IMR-90 (cell line): ENCODE measurements around the gene EVL. TPM values are rescaled to one million over a fixed set of nuclear protein-coding genes. Genes with fewer than 3 reads are reported as not detected.

ENCODE experiments used
- ATAC-seq: fragments of 200-7000 bp; cut with Tn5 transposase; 2 replicates; pipeline ENCODE4 v1.9.1; 2020; ENCODE audit warnings: low read depth, mild to moderate bottlenecking, moderate library complexity
- BruUV-seq: library from RNA; stranded (reverse); fragments of 400-500 nt; replicated peaks from 2 replicates; lab custom pipeline; 2021; lab: Mats Ljungman, UMichigan
- CTCF ChIA-PET: fragments of 300-600 bp; formaldehyde crosslinking; extraction: SDS; loops from one replicate; lab custom pipeline; 2021; ENCODE audit warnings: antibody characterized with exemption; lab: Yijun Ruan, JAX
- POLR2A ChIA-PET: fragments of 300-600 bp; sonication (Branson Sonifier 250); formaldehyde crosslinking; loops from one replicate; lab custom pipeline; 2022; ENCODE audit warnings: antibody characterized with exemption; ENCODE audit not compliant: unreplicated experiment; lab: Charles Lee
- DNase-seq: peaks from one replicate; pipeline ENCODE4 v3.0.0; 2013
- H2AFZ ChIP-seq: replicated peaks from 2 replicates; pipeline ENCODE3; 2013; ENCODE audit warnings: low read length, mild to moderate bottlenecking; ENCODE audit not compliant: poor library complexity
- H2AK5ac ChIP-seq: 2 replicates; pipeline ENCODE4 v1.6.1; 2013; ENCODE audit warnings: low read depth, low read length, inconsistent platforms
- H2AK9ac ChIP-seq: replicated peaks from 2 replicates; pipeline ENCODE3; 2013; ENCODE audit warnings: mild to moderate bottlenecking, low read depth, low read length, moderate library complexity; ENCODE audit not compliant: poor library complexity
- H2BK120ac ChIP-seq: 2 replicates; pipeline ENCODE4 v1.6.1; 2013; ENCODE audit warnings: low read depth, low read length, inconsistent platforms
- H2BK15ac ChIP-seq: 3 replicates; pipeline ENCODE4 v1.6.1; 2013; ENCODE audit warnings: low read depth, low read length, inconsistent platforms
- H2BK20ac ChIP-seq: 2 replicates; pipeline ENCODE4 v1.6.1; 2013; ENCODE audit warnings: low read depth, mild to moderate bottlenecking, inconsistent platforms, low read length, moderate library complexity
- H2BK5ac ChIP-seq: 2 replicates; pipeline ENCODE4 v1.6.1; 2013; ENCODE audit warnings: mild to moderate bottlenecking, low read depth, low read length, inconsistent platforms; ENCODE audit not compliant: poor library complexity, severe bottlenecking
- H3K14ac ChIP-seq: replicated peaks from 2 replicates; pipeline ENCODE4 v1.6.1; 2013; ENCODE audit warnings: low read depth, low read length, inconsistent platforms
- H3K18ac ChIP-seq: 2 replicates; pipeline ENCODE4 v1.6.1; 2013; ENCODE audit warnings: low read depth, low read length, control low read depth
- H3K23ac ChIP-seq: 2 replicates; pipeline ENCODE4 v1.6.1; 2013; ENCODE audit warnings: low read depth, low read length, inconsistent platforms
- H3K27ac ChIP-seq: 2 replicates; pipeline ENCODE4 v1.5.1; 2013; ENCODE audit warnings: mild to moderate bottlenecking, control low read depth, low read length; ENCODE audit not compliant: insufficient read depth
- H3K27me3 ChIP-seq: 2 replicates; pipeline ENCODE4 v1.6.1; 2013; ENCODE audit warnings: low read length; ENCODE audit not compliant: control insufficient read depth, insufficient read depth
- H3K36me3 ChIP-seq: 2 replicates; pipeline ENCODE4 v1.6.1; 2013; ENCODE audit warnings: low read length, mixed read lengths; ENCODE audit not compliant: control insufficient read depth, insufficient read depth
- H3K4ac ChIP-seq: 2 replicates; pipeline ENCODE4 v1.6.1; 2013; ENCODE audit warnings: low read depth, low read length, inconsistent platforms
- H3K4me1 ChIP-seq: 2 replicates; pipeline ENCODE4 v1.6.1; 2013; ENCODE audit warnings: low read length, mixed read lengths; ENCODE audit not compliant: control insufficient read depth, insufficient read depth
- H3K4me2 ChIP-seq: 2 replicates; pipeline ENCODE4 v1.6.1; 2013; ENCODE audit warnings: low read depth, mild to moderate bottlenecking, control low read depth, low read length, moderate library complexity
- H3K4me3 ChIP-seq: 2 replicates; pipeline ENCODE4 v1.5.1; 2013; ENCODE audit warnings: low read depth, mild to moderate bottlenecking, control low read depth, low read length, moderate library complexity; ENCODE audit not compliant: insufficient read depth
- H3K56ac ChIP-seq: 2 replicates; pipeline ENCODE4 v1.6.1; 2013; ENCODE audit warnings: low read length, inconsistent platforms; ENCODE audit not compliant: insufficient read depth; ENCODE audit errors: extremely low read depth
- H3K79me1 ChIP-seq, 2 experiments: 2 replicates each; pipeline ENCODE4 v1.6.1; 2013; ENCODE audit warnings: low read length in 2 of 2, inconsistent platforms in 1 of 2, low read depth in 1 of 2
- H3K9ac ChIP-seq: 2 replicates; pipeline ENCODE4 v1.6.1; 2013; ENCODE audit warnings: low read depth, low read length, control low read depth
- H3K9me1 ChIP-seq: 2 replicates; pipeline ENCODE4 v1.6.1; 2013; ENCODE audit warnings: low read length, inconsistent platforms; ENCODE audit not compliant: insufficient read depth
- H3K9me3 ChIP-seq: 2 replicates; pipeline ENCODE4 v1.6.1; 2013; ENCODE audit warnings: low read length; ENCODE audit not compliant: control insufficient read depth, insufficient read depth
- H4K20me1 ChIP-seq: 2 replicates; pipeline ENCODE4 v1.6.1; 2013; ENCODE audit warnings: low read length, inconsistent platforms; ENCODE audit not compliant: insufficient read depth
- H4K5ac ChIP-seq: 2 replicates; pipeline ENCODE4 v1.6.1; 2013; ENCODE audit warnings: mild to moderate bottlenecking, low read depth, low read length, control low read depth
- H4K8ac ChIP-seq, 2 experiments: 2 replicates each; pipeline ENCODE4 v1.6.1; 2013; ENCODE audit warnings: low read depth in 2 of 2, low read length in 2 of 2, control low read depth in 1 of 2, inconsistent platforms in 1 of 2
- H4K91ac ChIP-seq: 2 replicates; pipeline ENCODE4 v1.6.1; 2013; ENCODE audit warnings: low read depth, low read length, inconsistent platforms; ENCODE audit not compliant: insufficient read depth
- CEBPB ChIP-seq: IDR thresholded peaks from 2 replicates; pipeline ENCODE4 v1.6.1; 2012; ENCODE audit warnings: low read depth, low read length, improper control_type of control experiment
- CHD1 ChIP-seq: IDR thresholded peaks from 2 replicates; pipeline ENCODE4 v1.6.1; 2012; ENCODE audit warnings: low read depth, low read length, improper control_type of control experiment
- FOS ChIP-seq: fragments of 150-350 bp; IDR thresholded peaks from 2 replicates; pipeline ENCODE4 v1.6.1; 2016; ENCODE audit warnings: low read depth, low read length
- RCOR1 ChIP-seq: IDR thresholded peaks from 2 replicates; pipeline ENCODE4 v1.6.1; 2012; ENCODE audit warnings: mild to moderate bottlenecking, low read length, improper control_type of control experiment; ENCODE audit not compliant: insufficient replicate concordance
- WGBS, 2 experiments: methylation state at CpG; one replicate each; pipeline versions ENCODE4 v1.1.5 to v1.1.7; 2013; ENCODE audit warnings: missing lambda C conversion rate in 2 of 2; ENCODE audit not compliant: insufficient read length in 1 of 2; ENCODE audit errors: extremely low coverage in 2 of 2; 5-methylcytosine and 5-hydroxymethylcytosine counted together
- dilution Hi-C: fragments of 300-500 bp; cut with HindIII; formaldehyde crosslinking; loops from one replicate; pipeline ENCODE4 v1.14.3; 2018; ENCODE audit warnings: low sequenced_read_pairs; ENCODE audit not compliant: unreplicated experiment
- in situ Hi-C: fragments of 300-500 bp; cut with MboI; formaldehyde crosslinking; loops from 3 replicates; pipeline ENCODE4 v1.14.3; 2019; ENCODE audit warnings: low sequenced_read_pairs, inconsistent platforms, mixed read lengths
- intact Hi-C: fragments of 100-400 bp; cut with micrococcal nuclease; formaldehyde crosslinking; loops from 2 replicates; pipeline ENCODE4 v1.10.0; 2022
- polyA plus RNA-seq, 3 experiments: library from polyadenylated mRNA; depleted of rRNA; stranded (reverse); fragments of >200 nt; gene quantifications; 2 replicates each; pipeline ENCODE4 v1.2.3, GENCODE V29; 2012; ENCODE audit warnings: low replicate concordance in 1 of 3
- total RNA-seq: library from RNA; depleted of rRNA; stranded (reverse); fragments of >200 nt; gene quantifications from 2 replicates; pipeline ENCODE4 v1.2.3, GENCODE V29; 2012

Gene EVL
- total and polyA plus RNA-seq, 2 of the 4 experiments (the other 2 are of a cell fraction), result 7.2 to 36.5 TPM

- H2BK15ac ChIP-seq, result no peak overlapping the region
- peaks cover 6% of the 10 kb centered on the region; the same call in 1 of the 2 replicates for H3K9me1 ChIP-seq
- BruUV-seq, result no TSS peak
- no peaks in the 10 kb centered on the region for H3K36me3 ChIP-seq
- no peak overlapping the region for H3K4ac ChIP-seq
- H3K9me3 ChIP-seq, result no peaks in the 10 kb centered on the region
- H3K56ac ChIP-seq, result no peak overlapping the region
- H4K91ac ChIP-seq, result no peak overlapping the region
- no peak overlapping the region for H4K8ac ChIP-seq
- H3K4me2 ChIP-seq, result no peak overlapping the region
- no peak overlapping the region for H2AK9ac ChIP-seq
- H2BK20ac ChIP-seq, result no peak overlapping the region
- dilution Hi-C loops, result no loop called here
- WGBS, 2 experiments, result 90% methylated on average over 4 of the region's 10 CpGs; no CpG with 5 or more reads in 1 of the 2 experiments
- no peak overlapping the region for H4K5ac ChIP-seq
- POLR2A ChIA-PET, result no interaction called here
- H3K4me1 ChIP-seq, result peaks cover 8% of the 10 kb centered on the region; the same call in 1 of the 2 replicates
- no peak overlapping the region for H2BK120ac ChIP-seq
- CTCF ChIA-PET, result no interaction called here
- no peaks in the 10 kb centered on the region for H3K27me3 ChIP-seq
- no peak overlapping the region for H2AK5ac ChIP-seq
- peaks cover 20% of the 10 kb centered on the region for H4K20me1 ChIP-seq
- DNase-seq, result no peak
- ATAC-seq, result no peak
- no peak overlapping the region for H3K27ac ChIP-seq
- H3K9ac ChIP-seq, result no peak overlapping the region
- H2BK5ac ChIP-seq, result no peak overlapping the region
- intact Hi-C loops, result no loop called here
- no peak overlapping the region for H3K4me3 ChIP-seq
- no peak overlapping the region for H3K18ac ChIP-seq
- H3K79me1 ChIP-seq, result peaks cover 7 to 17% of the 10 kb centered on the region in 2 experiments; a peak in 2 of 4 replicates
- in situ Hi-C loops, result no loop called here
- no peak for TF ChIP-seq CEBPB
- no peak for TF ChIP-seq RCOR1
- no peak for TF ChIP-seq FOS
- no peak for TF ChIP-seq CHD1
- H3K23ac ChIP-seq, result no peak overlapping the region
- no peak overlapping the region for H3K14ac ChIP-seq
- H2AFZ ChIP-seq, result no peak overlapping the region
These were observed 13.1 kb downstream of the EVL start for GRCh38 chr14:100078216-100078803.
